ENCODE data around the gene TAS2R46.

DNA sequence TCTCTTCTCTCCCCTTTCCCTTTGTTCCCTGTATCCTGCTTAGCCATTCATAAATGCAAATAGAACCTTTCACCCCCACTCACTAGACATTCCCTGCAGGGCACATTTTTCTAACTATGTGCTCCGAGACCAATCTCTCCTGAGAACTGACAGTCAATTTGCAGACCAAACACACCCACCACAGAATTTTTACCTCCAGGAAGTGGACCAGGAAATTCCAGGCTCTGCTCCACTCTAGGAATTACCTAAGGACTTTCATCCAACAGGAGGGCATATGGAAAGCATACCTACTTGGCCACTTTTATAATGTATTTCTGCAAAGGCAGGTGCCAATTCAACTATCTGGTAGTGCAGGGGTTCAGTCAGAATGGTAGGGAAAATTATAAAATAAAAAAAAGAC is 8.9 kb upstream of the TAS2R46 start:
- TF ChIP-seq CTCF (IDR thresholded peaks at IDR 0.05) (no peak), POLR2A (IDR thresholded peaks at IDR 0.05) (no peak)
